GM10847 (cell line): Measurements from ENCODE around the gene CUX1.

Experiments
- POLR2A ChIP-seq: IDR thresholded peaks from 2 replicates; pipeline ENCODE4 v1.6.1; 2011; ENCODE audit not compliant: insufficient read length; ENCODE audit errors: extremely low read depth

CUX1 gene

GRCh38 chr7:101919363-101920115 is 102.1 kb downstream of the CUX1 start:
- no peak for TF ChIP-seq POLR2A

- no peak for TF ChIP-seq POLR2A
Measured at GRCh38 chr7:101921061-101921460, 103.6 kb downstream of the CUX1 start.

- TF ChIP-seq POLR2A, result no peak
Measured at GRCh38 chr7:101922631-101923601, 105.5 kb downstream of the CUX1 start.

GRCh38 chr7:101923602-101923985 is 106.2 kb downstream of the CUX1 start:
- TF ChIP-seq POLR2A, result no peak

GRCh38 chr7:101924171-101924570 is 106.7 kb downstream of the CUX1 start:
- no peak for TF ChIP-seq POLR2A

- no peak for TF ChIP-seq POLR2A
Measured at GRCh38 chr7:101926265-101926664, 108.8 kb downstream of the CUX1 start.

- TF ChIP-seq POLR2A, result no peak
Measured at GRCh38 chr7:101927389-101927788, 110.0 kb downstream of the CUX1 start.

GRCh38 chr7:101927802-101928201 is 110.4 kb downstream of the CUX1 start:
- TF ChIP-seq POLR2A, result no peak

- TF ChIP-seq POLR2A, result no peak
Measured at GRCh38 chr7:101929256-101929655, 111.8 kb downstream of the CUX1 start.

GRCh38 chr7:101932083-101932482 is 114.7 kb downstream of the CUX1 start:
- no peak for TF ChIP-seq POLR2A

GRCh38 chr7:101933028-101933427 is 115.6 kb downstream of the CUX1 start:
- TF ChIP-seq POLR2A, result no peak

GRCh38 chr7:101933688-101934121 is 116.3 kb downstream of the CUX1 start:
- TF ChIP-seq POLR2A, result no peak

- TF ChIP-seq POLR2A, result no peak
Measured at GRCh38 chr7:101934618-101935017, 117.2 kb downstream of the CUX1 start.

GRCh38 chr7:101935521-101936141 is 118.2 kb downstream of the CUX1 start:
- no peak for TF ChIP-seq POLR2A

- no peak for TF ChIP-seq POLR2A
Measured at GRCh38 chr7:101936223-101936610, 118.8 kb downstream of the CUX1 start.
